Esophagus muscularis mucosa (tissue), 3 donors: ENCODE measurements around the gene ECSIT.

ENCODE experiments used
- CTCF ChIP-seq, 3 experiments: fragments of 200-600 bp in 2 of 3; fragments of 450-650 bp in 1 of 3; sonication (generic) in 2 of 3; IDR thresholded peaks; one replicate each; pipeline ENCODE4 v1.5.1; 2017 to 2019; ENCODE audit warnings: antibody characterized with exemption in 3 of 3, mild to moderate bottlenecking in 2 of 3, moderate library complexity in 1 of 3
- POLR2A ChIP-seq: fragments of 450-650 bp; IDR thresholded peaks from one replicate; pipeline ENCODE4 v1.6.1; 2017; ENCODE audit warnings: antibody characterized with exemption, moderate library complexity, mild to moderate bottlenecking, low read depth
- POLR2AphosphoS5 ChIP-seq, 2 donors: sonication (generic); formaldehyde crosslinking; IDR thresholded peaks; one replicate each; pipeline ENCODE4 v1.6.1; 2017; ENCODE audit warnings: antibody characterized with exemption in 2 of 2

GRCh38 chr19:11534538-11534937 lies 5.6 kb upstream of the ECSIT start:
- TF ChIP-seq CTCF (IDR thresholded peaks at IDR 0.05), result no peak
- TF ChIP-seq POLR2A, result no peak
- TF ChIP-seq POLR2AphosphoS5 (IDR thresholded peaks at IDR 0.05), result no peak
